GM12801 (cell line): ENCODE data around the gene AGTR1.

Experiments used
- CTCF ChIP-seq: IDR thresholded peaks from one replicate; pipeline ENCODE4 v1.5.1; 2011; ENCODE audit warnings: control low read depth; ENCODE audit not compliant: insufficient read length; ENCODE audit errors: extremely low read depth

The AGTR1 gene

GRCh38 chr3:148697306-148698189 is at the start of gene AGTR1:
TSS of gene AGTR1 (plus strand) at chr3:148697903. CDS start at chr3:148741036, 43,133 bp downstream.
- TF ChIP-seq CTCF, result no peak

- TF ChIP-seq CTCF, result no peak
Observed at GRCh38 chr3:148648685-148649352, 48.9 kb upstream of the AGTR1 start.

GRCh38 chr3:148651549-148651948 is 46.2 kb upstream of the AGTR1 start:
- no peak for TF ChIP-seq CTCF

- no peak for TF ChIP-seq CTCF
Observed at GRCh38 chr3:148654433-148654832, 43.3 kb upstream of the AGTR1 start.

GRCh38 chr3:148657470-148657869 is 40.2 kb upstream of the AGTR1 start:
- no peak for TF ChIP-seq CTCF

GRCh38 chr3:148659512-148659911 is 38.2 kb upstream of the AGTR1 start:
- TF ChIP-seq CTCF, result no peak

- no peak for TF ChIP-seq CTCF
Observed at GRCh38 chr3:148680289-148680688, 17.4 kb upstream of the AGTR1 start.
